ENCODE measurements around the gene CABS1. TPM values are rescaled to one million over a fixed set of nuclear protein-coding genes. Genes with fewer than 3 reads are reported as not detected.

The CABS1 gene
- total and polyA plus RNA-seq, 7 donors: not detected

DNA sequence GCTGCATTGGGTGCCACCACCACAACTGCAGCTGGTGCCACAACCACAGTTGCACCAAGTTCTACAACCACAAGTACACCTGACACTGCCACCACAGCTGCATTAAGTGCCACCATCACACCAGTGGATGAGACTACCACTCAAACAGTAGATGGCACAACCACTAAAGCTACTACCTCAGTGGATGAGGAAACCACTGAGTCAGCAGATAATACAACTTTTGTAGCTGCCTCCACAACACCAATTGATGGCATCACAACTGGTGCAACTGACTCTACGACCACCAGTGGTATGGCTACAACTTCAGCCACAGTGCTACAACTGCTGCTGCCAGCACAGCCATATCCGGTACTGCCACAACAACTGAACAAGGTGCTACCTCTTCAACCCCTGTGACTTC lies 35.1 kb upstream of the CABS1 start:
- no peaks in the 10 kb centered on the region for H3K36me3 ChIP-seq (ENCODE audit: insufficient read depth in 1 of 2, low read depth in 1 of 2)
- no peaks in the 10 kb centered on the region for H3K9me3 ChIP-seq
- intact Hi-C loops (cut with DNase I): no loop called here
- ATAC-seq (no peak), DNase-seq (no peak)
- TF ChIP-seq, protein P1, sequence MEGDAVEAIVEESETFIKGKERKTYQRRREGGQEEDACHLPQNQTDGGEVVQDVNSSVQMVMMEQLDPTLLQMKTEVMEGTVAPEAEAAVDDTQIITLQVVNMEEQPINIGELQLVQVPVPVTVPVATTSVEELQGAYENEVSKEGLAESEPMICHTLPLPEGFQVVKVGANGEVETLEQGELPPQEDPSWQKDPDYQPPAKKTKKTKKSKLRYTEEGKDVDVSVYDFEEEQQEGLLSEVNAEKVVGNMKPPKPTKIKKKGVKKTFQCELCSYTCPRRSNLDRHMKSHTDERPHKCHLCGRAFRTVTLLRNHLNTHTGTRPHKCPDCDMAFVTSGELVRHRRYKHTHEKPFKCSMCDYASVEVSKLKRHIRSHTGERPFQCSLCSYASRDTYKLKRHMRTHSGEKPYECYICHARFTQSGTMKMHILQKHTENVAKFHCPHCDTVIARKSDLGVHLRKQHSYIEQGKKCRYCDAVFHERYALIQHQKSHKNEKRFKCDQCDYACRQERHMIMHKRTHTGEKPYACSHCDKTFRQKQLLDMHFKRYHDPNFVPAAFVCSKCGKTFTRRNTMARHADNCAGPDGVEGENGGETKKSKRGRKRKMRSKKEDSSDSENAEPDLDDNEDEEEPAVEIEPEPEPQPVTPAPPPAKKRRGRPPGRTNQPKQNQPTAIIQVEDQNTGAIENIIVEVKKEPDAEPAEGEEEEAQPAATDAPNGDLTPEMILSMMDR (IDR thresholded peaks at IDR 0.05): no peak
- no peak overlapping the region for H3K27ac ChIP-seq
- H3K4me3 ChIP-seq: no peak overlapping the region
- no peaks in the 10 kb centered on the region for H3K27me3 ChIP-seq (ENCODE audit: insufficient read depth in 3 of 3, low read length in 2 of 3)
- 69 to 86% (median 79%) methylated on average over 2 of the region's 2 CpGs for WGBS, 3 donors
- no peaks in the 10 kb centered on the region for H3K4me1 ChIP-seq

DNA sequence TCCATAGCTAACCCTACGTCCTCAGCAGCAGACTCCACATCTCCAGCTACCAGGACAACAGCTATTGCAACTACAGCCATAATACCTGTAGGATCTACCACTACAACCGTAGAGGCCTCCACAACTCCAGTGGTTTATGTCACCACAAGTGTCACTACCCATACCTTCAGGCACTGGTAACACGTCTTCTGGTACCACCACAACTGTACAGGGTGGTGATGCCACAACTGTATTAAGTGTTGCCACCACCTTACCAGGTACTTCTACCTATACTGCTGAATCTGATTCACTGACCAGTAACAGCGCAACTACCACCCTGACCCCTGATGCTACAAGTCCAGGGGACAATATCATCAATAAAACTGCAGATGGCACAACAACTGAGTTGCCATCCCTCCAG lies 34.6 kb upstream of the CABS1 start:
- ATAC-seq: no peak
- 75 to 86% (median 77%) methylated on average over 4 of the region's 4 CpGs for WGBS, 3 donors
- Histone ChIP-seq H3K27ac (no peak overlapping the region), H3K27me3 (ENCODE audit: insufficient read depth in 3 of 3, low read length in 2 of 3) (no peaks in the 10 kb centered on the region), H3K4me3 (no peak overlapping the region), H3K9me3 (no peaks in the 10 kb centered on the region), H3K4me1 (no peaks in the 10 kb centered on the region), H3K36me3 (ENCODE audit: insufficient read depth in 1 of 2, low read depth in 1 of 2) (no peaks in the 10 kb centered on the region)
- intact Hi-C loops (cut with DNase I): no loop called here
- TF ChIP-seq, protein P1 (IDR thresholded peaks at IDR 0.05): no peak
- no peak for DNase-seq

GRCh38 chr4:70303090-70303489 lies 31.7 kb upstream of the CABS1 start:
- Histone ChIP-seq H3K4me3 (no peak overlapping the region), H3K9me3 (no peaks in the 10 kb centered on the region), H3K4me1 (no peaks in the 10 kb centered on the region), H3K27ac (no peak overlapping the region), H3K27me3 (ENCODE audit: insufficient read depth in 3 of 3, low read length in 2 of 3) (no peaks in the 10 kb centered on the region), H3K36me3 (ENCODE audit: insufficient read depth in 1 of 2, low read depth in 1 of 2) (no peaks in the 10 kb centered on the region)
- 72 to 85% (median 82%) methylated on average over 1 of the region's 1 CpG for WGBS, 3 donors
- intact Hi-C loops (cut with DNase I): no loop called here
- DNase-seq: no peak
- TF ChIP-seq, protein P1 (IDR thresholded peaks at IDR 0.05): no peak
- no peak for ATAC-seq

DNA sequence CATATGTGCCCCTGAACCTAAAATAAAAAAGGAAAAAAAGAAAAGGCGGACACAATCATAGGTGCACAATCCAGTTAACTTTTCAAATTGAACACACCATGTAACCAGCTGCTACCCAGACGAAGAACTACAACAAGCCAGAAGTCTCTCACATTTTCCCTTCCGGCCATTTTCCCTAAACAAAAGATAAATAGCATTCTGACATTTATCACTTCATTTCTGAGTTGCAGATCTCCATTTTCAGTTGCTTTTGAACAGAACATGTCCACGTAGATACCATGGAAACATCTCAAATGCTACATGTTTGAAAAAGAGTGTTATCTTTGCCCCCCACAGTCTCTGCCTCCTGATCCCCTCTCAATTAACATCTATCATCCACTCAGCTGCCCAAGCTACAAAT lies 29.2 kb upstream of the CABS1 start:
- Histone ChIP-seq H3K27me3 (ENCODE audit: insufficient read depth in 3 of 3, low read length in 2 of 3) (no peaks in the 10 kb centered on the region), H3K9me3 (no peaks in the 10 kb centered on the region), H3K36me3 (ENCODE audit: insufficient read depth in 1 of 2, low read depth in 1 of 2) (no peaks in the 10 kb centered on the region), H3K4me1 (no peaks in the 10 kb centered on the region), H3K27ac (no peak overlapping the region), H3K4me3 (no peak overlapping the region)
- ATAC-seq (no peak), DNase-seq (no peak)
- WGBS, 3 donors: 65 to 75% (median 72%) methylated on average over 4 of the region's 4 CpGs
- TF ChIP-seq, protein P1 (IDR thresholded peaks at IDR 0.05): no peak
- intact Hi-C loops (cut with DNase I): no loop called here

GRCh38 chr4:70306076-70306475 lies 28.7 kb upstream of the CABS1 start:
- ATAC-seq: no peak
- TF ChIP-seq, protein P1 (IDR thresholded peaks at IDR 0.05): no peak
- WGBS, 3 donors: 31 to 48% (median 42%) methylated on average over 2 of the region's 2 CpGs
- intact Hi-C loops (cut with DNase I): no loop called here
- Histone ChIP-seq H3K4me1 (no peaks in the 10 kb centered on the region), H3K9me3 (no peaks in the 10 kb centered on the region), H3K27ac (no peak overlapping the region), H3K4me3 (no peak overlapping the region), H3K36me3 (ENCODE audit: insufficient read depth in 1 of 2, low read depth in 1 of 2) (no peaks in the 10 kb centered on the region), H3K27me3 (ENCODE audit: insufficient read depth in 3 of 3, low read length in 2 of 3) (no peaks in the 10 kb centered on the region)
- no peak for DNase-seq

All from psoas muscle (tissue), 8 donors.